Activated gamma-delta T cell (primary cell): Measurements from ENCODE around the gene FAM53B.

Experiments used
- DNase-seq: peaks from one replicate; lab custom pipeline; 2025; lab: John Stamatoyannopoulos, UW

Gene FAM53B

DNA sequence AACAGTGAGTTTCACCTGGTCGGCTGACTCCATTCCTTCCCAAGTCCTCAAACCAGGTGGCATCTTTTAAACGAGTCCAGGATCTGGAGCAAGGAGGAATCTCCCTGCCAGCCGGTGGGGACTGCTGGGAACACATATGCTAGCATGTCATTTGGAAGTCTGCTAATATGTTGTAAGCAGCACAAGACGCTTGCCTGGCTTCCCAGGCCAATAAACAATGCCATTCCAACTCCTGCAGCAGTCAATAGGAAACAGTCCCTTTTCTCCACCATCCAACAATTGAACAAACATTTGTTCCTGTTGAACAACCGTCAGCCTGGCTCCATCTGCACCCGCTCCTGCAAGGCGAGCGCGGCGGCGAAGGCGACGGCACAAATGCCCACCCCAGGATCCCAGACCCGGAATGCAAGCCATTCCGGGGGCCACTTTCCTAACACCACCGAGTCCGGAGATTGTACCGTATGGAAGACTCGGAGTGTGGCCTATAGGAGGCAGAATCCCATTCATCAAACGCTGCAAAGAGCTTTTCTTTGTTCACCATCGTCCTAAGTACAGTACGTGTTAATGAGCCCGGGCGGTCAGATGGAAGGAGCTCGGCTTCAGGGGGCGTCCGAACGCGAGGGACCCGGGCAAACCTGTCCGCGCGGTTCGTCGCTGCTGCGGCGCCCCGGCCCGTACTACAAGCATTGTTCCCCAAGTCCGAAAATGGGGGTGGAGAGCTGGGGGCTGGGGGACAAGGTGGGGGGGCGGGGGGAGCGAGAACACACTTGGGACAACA lies 1.6 kb downstream of the FAM53B start:
- DNase-seq = no peak

DNA sequence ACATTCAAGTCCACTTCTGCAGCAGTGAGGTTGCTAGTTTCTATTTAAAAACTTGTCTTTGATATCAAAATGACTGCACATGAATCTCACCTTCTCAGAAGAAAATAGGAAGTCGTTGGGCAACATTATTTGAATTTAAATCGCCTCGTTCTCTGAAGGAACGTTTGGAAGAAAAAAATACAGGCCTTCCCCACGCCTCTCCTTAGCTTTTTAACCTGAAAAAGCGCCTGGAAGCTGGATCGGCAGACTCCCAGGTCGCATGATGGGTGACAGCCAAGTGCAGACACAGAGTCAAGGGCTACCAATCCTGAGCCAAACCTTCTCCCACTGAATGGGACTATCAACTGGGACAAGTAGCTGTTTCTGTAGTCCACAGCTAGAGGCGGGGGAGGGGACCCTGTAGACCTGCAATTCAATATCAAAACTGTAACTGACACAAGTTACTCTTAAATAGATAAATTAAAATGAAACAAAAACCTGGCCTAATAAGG lies 2.2 kb downstream of the FAM53B start:
- DNase-seq = no peak

DNA sequence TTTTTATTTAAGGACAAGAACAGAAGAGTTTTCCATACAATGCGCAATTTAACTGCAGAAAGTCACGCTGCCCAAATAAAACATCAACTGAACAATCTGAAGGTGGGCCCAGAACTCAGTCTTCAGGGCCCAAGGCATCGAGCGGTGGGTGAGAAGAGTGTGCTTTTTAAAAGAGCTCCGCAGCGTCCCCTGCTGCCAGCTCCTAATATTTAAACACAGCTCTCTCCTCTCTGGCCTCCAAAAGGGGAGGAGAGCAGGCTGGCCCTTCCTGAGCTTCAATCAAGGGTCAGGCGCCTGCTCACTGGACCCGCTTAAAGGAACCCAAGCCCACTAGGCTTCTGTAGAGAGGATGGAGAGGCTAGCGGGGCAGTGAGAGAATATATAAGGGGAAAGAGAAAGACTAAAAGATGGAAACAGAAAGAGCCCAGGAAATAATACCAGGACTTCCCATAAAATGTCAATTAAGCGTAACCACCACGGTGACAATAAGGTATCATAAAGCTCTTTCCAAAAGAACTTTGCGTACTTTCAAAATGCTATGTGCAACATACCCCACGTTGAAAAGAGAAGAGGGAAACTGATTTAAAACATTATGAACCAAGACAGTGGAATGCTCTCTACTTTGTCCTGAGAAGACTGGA lies 2.8 kb downstream of the FAM53B start:
- DNase-seq = no peak

DNA sequence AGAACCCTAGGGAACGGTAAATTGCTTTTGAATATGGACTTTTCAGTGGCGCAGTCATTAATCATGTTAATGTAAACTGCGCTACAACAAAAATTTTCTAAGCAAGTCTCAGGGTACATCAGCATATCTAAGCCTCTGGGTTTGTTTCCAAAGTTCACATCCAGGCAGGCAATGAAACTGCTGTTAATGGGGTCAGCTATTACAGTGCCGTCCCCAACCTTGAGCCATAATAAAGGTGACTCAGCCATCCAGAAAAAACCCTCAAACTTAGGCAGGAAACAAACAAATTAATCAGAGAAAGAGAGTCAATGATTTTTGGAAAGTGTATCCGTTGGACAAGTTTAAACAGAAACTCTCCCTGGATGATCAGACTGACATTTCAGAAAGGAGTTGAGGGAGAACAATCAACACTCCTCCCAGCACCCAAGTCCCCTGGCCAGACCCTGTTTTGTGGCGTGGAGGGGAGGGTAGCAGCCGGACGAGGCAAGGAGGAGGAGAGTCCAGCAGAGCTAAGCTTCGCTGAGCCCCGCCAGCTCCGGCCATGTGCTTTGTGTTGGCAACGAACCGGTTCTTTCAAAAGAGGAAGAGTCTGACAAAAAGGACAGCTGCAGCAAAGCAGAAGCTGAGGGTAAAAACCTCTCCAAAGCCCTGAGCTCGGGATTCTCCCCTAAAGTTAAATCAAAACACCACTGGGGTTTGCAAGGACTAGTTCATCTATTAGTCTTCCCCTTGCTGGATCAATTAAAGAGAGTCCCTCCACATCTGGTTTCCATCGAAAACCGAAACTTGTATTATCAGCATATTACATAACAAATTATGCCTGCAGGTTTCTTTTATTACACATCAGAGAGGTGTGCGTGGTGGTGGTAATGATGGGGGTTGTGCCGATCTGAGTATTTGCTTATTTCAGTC lies 3.6 kb downstream of the FAM53B start:
- DNase-seq = no peak

DNA sequence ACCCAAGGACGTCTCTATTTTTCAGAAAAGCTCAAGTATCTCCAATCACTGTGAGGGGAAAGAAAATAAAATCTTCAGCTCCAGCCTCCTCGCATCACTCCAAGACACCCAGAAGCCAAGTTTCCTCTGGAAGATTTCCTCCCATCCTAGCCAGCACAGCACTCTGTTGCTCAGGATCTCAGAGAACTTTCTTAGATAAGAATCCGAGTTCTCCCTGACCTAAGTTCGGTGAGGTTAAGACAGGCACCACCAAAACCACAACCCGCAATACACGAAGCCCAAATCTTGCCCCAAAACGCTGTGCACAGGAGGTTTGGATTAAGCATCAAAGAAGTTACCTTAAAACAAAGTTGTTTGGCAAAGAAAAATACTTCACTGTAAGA lies 4.2 kb downstream of the FAM53B start:
- DNase-seq = no peak

DNA sequence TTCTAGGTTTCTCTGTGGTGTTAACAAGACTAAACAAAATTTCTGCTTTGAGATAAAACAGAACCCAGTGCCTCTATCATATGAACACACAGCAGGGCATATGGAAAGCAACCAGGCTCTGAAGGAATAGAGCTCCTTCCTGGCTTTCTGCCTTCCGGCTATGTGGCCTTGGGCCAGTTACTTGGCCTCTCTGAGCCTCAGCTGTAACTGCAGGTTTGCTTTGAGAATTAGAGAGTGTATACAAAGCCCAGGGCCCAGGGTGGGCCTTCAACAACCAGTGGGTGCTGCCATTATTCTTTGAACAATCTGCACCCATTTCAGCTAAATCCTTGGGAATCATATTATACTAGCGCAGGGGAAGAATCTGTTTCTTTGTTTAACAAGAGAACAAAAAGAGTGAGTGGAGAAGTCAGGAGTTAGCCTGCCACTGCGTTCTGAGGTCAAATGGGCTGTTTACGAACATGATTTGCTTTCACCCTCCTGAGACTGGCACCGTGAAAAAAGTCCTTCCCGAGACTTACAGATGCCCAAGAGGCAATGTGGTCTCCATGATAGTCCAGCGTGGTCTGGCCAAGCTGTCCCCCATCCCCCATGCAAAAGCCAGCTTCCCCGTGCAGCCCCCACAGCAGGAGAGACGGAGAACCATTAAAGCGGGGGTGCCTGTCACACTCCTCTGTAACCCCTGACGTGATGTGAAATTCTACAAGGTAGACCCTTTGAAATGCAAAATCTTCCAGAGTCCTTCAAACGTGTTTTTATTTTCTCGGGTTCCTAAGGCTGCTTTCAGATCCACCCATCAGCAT lies 4.9 kb downstream of the FAM53B start:
- DNase-seq = no peak

DNA sequence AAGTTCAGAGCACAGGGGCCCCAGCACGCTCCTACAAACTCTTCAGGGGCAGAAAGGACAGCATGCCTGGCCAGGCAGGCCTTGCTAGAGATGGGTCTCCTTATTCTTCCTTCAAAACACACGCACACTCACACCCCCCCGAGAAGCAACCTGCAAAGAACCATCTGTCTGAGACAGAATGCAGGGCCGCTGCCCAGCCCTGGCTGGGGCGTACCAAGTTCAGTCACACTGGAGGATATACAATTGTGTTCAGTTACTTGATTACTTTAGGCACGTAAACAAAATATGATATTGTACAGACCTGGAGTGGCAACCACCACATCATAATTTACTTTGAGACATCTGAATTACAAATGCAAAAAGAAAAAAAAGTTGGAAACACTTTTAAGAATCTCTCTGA lies 5.7 kb downstream of the FAM53B start:
- no peak for DNase-seq

DNA sequence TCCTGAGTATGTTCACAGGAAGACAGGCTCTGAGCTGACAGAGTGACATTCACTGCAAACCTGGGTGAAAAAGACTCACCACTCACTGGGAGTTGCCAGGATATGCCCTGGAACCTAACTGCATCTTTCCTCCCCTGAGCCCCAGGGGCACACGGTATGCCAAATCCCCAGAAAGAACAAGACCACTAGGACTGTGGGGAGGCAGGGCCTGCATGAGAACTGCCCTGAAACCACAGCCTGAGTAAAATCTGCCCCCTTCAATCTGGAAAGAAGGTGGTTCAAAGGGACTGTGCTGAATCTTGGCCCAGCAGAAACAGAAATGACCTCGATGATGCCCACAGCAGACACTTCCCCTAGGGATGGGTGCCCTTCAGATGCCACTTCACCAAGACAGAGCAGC lies 6.5 kb downstream of the FAM53B start:
- no peak for DNase-seq

DNA sequence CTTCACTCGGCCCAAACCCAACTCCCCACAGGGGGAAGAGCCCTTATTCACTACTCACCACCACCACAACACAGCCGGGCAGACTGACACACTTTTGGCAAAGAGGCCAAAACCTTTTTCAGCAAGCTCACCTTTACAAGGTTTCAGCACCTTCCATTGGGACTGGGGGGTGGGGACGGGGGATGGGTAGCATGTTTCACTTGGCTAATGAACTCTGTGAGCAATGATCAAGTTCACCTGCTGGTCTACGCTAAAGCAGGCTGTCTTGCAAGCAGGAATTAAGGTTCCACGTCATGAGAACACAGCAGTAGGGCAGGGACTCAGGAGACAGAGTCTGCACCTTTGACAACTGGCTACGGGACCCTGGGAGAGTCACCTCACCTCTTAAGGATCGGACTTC lies 7.0 kb downstream of the FAM53B start:
- no peak for DNase-seq

DNA sequence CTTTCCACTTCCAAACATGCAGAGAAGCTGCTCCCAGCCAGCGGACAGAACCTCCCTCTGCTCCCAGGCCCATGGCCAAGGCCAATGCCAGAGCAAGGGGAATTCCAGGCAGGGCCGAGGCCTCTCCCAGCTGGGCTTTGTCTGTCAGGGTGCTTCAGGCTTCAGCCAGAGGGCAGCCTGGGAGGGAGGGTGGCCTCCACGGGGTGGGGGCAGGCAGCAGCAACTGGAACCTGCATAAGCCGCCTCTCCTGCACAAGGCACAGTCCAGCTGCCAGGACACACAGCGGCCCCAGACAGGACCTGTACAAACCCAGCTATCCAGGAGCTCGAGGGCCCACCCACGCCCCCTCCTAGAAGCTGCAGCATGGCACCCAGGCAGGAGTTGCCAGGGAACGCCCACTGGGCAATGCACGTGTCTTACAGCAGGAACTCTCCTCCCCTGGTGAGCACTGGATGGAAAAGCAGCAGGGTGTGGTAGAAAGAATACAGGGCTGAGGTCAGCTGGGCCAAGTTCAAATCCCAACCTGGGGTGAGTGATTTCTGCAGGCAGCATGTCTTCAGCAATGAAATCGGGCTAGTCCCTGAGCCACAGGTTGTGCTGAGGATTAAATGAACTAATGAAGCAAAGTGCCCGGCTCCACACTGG lies 7.6 kb downstream of the FAM53B start:
- DNase-seq = no peak

DNA sequence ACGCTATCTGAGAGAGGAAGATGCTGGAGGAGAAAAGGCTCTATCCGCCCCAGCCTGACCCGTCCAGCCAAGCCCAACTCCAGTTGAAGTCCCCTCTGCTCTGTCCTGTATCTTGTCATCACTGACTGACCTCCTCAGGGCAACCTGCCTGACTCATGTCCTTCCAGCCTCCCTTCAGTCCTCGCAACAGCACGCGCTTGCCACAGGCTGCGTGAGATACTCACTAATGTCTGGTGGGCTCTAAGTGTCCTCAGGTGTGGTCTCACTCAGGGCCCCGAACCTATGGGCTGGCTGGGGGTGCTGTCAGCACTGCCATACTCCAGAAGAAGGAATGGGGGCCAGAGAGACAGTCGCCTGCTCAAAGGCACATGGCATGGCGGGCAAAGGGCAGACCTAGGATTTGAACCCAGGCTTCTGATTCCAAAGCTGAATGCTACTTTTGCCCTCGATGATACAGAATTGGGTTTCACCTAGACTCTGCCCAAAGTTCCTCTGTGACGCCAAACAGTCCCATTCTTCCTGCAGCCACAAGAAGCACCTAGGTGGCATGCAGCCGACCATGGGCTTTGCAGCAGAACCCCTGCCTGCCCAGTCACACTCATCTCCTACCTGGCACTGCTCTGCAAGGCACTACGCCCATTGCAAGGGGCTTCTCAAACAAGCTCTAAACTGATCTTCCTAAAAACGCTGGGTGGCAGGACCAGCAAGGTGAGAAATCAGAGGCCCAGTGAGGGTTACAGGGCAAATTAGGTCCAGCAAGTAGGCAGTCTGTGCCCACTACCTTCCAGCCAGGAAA lies 8.5 kb downstream of the FAM53B start:
- no peak for DNase-seq

DNA sequence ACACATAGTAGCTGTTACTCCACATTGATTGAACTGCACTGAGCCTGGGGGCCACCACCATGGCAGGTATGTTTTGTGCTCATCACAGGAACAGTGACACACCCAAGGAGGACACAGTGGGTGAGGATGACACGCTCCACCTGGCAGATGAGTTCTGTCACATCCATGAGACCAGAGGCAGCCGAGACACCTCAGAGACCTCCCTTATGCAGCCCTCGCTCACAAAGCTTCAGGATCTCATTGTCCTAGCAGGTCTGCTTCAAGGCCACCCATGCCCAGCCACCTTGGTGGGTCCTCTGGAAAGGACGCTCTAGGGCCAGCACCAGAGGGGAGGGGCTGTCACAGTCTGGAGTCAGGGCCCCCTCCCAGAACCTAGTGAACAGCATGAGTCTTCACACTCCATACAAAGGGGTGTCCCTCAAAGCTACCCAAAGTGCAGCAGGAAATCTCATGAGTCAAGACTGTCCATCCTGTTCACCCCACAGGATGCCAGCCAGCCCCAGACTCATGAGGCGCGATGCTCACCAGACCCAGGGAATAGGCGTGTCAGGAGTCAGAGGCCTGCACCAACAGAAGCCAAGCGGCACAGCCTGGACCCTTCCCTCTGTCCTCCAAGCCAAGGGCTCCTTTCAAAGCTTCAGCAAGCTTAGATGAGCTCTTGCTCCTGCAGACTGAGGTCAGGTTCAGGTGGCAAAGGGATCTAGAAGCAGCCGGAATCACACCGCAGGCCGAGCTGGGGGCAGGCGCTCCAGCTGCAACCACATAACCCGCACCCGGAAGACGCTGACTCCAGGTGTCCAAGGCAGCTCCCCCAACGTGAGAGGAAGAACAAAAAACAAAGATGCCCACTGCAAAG lies 9.6 kb downstream of the FAM53B start:
- no peak for DNase-seq

DNA sequence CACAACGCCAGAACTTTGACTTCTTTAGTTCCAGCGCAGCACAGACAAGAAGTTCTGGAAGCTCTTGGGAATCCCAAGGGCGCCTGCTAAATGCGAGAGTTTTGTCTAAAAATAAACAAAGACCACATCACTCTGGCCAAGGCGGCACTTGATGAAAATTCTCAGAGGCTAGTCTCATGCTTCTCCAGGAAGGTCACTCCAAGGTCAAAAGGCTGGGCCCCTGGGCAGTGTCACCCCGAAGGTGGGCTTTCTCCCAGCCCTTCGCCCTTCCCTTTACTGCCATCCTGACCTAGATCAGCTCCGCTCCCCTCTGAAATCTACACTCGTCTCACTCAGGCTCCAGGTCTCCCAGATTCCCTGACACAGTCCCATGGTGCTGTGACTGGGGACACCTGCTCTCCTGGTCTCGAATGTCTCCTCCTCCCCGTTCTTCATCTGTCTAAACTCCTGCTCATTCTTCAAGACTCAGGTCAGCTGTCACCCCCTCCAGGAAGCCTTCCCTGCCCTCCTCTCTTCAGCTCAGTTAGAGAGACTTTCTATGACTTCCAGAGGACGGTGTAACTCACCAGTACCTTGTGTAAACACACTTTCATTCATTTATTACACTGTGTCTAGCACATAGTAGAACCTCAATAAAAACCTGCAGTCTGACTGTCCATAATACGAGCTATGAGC lies 10.5 kb downstream of the FAM53B start:
- DNase-seq = no peak

DNA sequence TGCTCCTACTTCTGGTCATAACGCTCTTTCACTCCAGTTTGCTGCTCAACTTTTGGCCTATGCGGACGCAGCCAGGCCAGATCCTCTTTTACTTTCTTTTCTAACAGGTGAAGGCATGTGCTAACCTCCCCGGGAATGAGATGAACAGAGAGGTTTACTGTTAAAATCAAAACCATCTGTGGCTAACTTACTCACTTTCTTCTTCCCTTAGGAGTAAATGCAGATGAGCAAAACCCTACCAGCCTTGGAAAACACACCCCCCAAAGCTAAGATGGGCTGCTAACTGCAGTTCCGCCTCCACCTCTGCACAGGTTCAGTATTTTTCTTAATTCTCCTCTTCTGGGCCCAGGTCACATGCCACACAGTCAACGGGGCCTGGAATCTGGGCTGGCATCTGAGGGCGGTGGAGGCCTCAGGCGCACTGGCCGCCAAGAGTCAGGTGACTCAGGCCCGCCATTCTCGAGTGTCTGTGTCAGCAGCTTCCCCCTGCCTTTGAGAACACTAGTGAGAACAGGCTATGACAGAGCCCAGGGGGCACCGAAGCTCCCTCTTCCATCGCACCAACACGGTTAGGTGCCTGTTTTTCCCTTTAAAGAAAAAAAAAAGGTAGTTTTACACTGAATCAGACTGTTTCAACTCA lies 11.1 kb downstream of the FAM53B start:
- no peak for DNase-seq

DNA sequence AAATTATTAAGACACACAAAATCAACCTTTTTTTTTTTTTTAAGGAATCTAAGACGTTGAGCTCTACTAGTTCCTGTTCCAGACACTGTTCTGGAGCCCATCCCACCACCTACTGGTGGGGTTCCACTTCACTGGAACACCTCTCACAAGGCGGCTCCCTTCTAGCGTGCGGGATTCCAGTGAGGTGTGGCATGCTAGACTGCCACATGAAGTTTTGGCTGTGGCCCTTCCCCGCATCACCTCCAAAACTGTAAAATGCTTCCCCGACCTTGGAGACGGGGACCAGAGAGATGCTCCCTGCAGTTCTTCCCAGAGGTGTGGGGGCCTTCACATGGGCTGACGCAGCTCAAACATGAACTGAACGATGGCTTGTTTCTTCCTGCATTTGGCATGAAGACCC lies 12.6 kb downstream of the FAM53B start:
- DNase-seq = no peak

DNA sequence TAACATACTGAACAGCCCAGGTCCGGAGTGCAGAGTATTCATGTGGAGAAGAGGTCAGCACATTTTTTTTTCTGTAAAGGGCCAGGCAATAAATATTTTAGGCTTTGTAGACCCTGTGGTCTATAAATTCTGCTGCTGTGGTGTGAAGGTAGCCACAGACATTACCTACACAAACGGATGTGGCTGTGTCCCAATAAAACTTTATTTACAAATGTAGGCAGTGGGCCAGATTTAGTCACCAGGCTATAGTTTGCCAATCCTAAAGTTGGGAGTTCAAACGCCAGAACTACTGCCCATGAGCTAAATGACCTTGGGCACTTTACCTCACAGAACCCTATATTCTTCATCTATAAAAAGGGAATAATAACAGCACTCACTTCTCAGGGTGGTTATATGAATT lies 13.4 kb downstream of the FAM53B start:
- no peak for DNase-seq

DNA sequence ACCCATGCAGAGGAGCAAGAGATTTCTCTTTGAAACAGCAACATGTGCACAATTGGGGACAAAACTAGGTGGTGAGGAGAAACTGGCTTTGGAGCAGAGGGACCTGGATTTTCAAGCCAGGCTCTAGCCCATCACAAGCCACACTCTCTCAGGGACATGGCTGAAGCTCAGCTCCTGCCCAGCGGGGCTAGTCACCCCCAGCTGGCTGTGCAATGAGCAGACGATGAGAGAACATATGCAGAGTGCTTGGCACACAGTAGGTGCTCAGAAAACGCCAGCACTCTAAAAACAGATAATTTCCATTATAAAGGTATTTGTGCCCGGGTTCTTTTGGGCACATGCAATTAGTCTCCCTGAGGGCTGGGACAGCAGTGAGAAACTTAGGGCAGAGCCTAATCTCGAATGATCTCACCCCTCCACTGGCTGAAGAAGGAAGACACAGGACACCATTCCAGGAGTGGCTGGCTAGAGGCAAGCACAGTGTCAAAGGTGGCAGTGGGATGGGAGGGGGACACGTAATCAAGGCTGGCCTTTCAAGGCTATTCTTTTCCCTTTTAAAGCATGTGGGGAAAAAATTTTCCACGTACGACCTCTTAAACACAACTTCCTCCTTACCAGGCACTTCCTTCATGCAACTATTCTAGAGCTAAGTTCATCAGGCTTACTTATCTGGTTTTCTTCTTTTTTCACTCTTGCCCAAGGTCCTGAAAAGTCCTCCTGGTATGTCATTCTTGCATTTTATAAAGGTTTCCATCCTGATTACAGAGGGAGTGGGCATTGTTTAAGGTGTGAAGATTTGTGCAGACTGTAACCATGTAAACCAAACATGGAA lies 15.1 kb downstream of the FAM53B start:
- no peak for DNase-seq
